HepG2 (cell line): ENCODE results near the gene METRNL. TPM values are rescaled to one million over a fixed set of nuclear protein-coding genes. Genes with fewer than 3 reads are reported as not detected.
A peak's percentile ranks its signal among the peaks of the same experiment; 100 is the strongest.

Source experiments
- AGO2 ChIP-seq: fragments of 200-400 bp; formaldehyde crosslinking; optimal IDR thresholded peaks from 2 replicates; pipeline ENCODE3; 2017; ENCODE audit warnings: mild to moderate bottlenecking, low read depth, low read length, moderate library complexity
- BRD4 ChIP-seq: sonication (generic); formaldehyde crosslinking; IDR thresholded peaks from 2 replicates; pipeline ENCODE4 v1.4.0; 2020; ENCODE audit warnings: missing genetic modification reagents
- CTCF ChIP-seq: sonication (generic); formaldehyde crosslinking; IDR thresholded peaks from 2 replicates; pipeline ENCODE4 v1.5.0; 2020; ENCODE audit warnings: mild to moderate bottlenecking, missing genetic modification reagents, moderate library complexity
- FOXK1 ChIP-seq: sonication (generic); formaldehyde crosslinking; IDR thresholded peaks from 2 replicates; pipeline ENCODE4 v1.4.0; 2020; ENCODE audit warnings: low read depth, missing genetic modification reagents, borderline replicate concordance
- HIVEP1 ChIP-seq: sonication (generic); formaldehyde crosslinking; IDR thresholded peaks from 2 replicates; pipeline ENCODE4 v1.4.0; 2020; ENCODE audit warnings: mild to moderate bottlenecking, missing genetic modification reagents
- IRF1 ChIP-seq: sonication (generic); formaldehyde crosslinking; IDR thresholded peaks from 2 replicates; pipeline ENCODE4 v1.4.0; 2020; ENCODE audit warnings: low read depth, mild to moderate bottlenecking, missing genetic modification reagents
- JUND ChIP-seq: sonication (generic); formaldehyde crosslinking; IDR thresholded peaks from 2 replicates; pipeline ENCODE4 v1.8.0; 2022; ENCODE audit warnings: mild to moderate bottlenecking, missing genetic modification reagents
- KLF16 ChIP-seq, 2 experiments: sonication (generic) in 1 of 2; formaldehyde crosslinking in 1 of 2; IDR thresholded peaks; 2 replicates each; pipeline versions ENCODE4 v1.6.1 to v1.8.0; 2016 to 2023; ENCODE audit warnings: missing genetic modification reagents in 2 of 2, missing compliant biosample characterization in 1 of 2
- MYNN ChIP-seq: sonication (generic); formaldehyde crosslinking; IDR thresholded peaks from 2 replicates; pipeline ENCODE4 v1.4.0; 2020; ENCODE audit warnings: mild to moderate bottlenecking, low read depth, missing genetic modification reagents
- NFAT5 ChIP-seq: sonication (generic); formaldehyde crosslinking; IDR thresholded peaks from 2 replicates; pipeline ENCODE4 v1.4.0; 2020; ENCODE audit warnings: missing genetic modification reagents
- RNF219 ChIP-seq: sonication (generic); formaldehyde crosslinking; IDR thresholded peaks from 2 replicates; pipeline ENCODE4 v1.5.0; 2020; ENCODE audit warnings: mild to moderate bottlenecking, missing genetic modification reagents
- THAP8 ChIP-seq: sonication (generic); formaldehyde crosslinking; IDR thresholded peaks from 2 replicates; pipeline ENCODE4 v1.5.1; 2020; ENCODE audit warnings: missing genetic modification reagents, mild to moderate bottlenecking, borderline replicate concordance
- ZNF138 ChIP-seq: sonication (generic); formaldehyde crosslinking; IDR thresholded peaks from 2 replicates; pipeline ENCODE4 v1.5.0; 2020; ENCODE audit warnings: mild to moderate bottlenecking, low read depth, missing genetic modification reagents
- ZNF207 ChIP-seq: fragments of 450-650 bp; IDR thresholded peaks from 2 replicates; pipeline ENCODE4 v1.6.1; 2016; ENCODE audit warnings: antibody characterized with exemption, borderline replicate concordance
- ZNF430 ChIP-seq: sonication (generic); formaldehyde crosslinking; IDR thresholded peaks from 2 replicates; pipeline ENCODE4 v1.9.0; 2021; ENCODE audit warnings: mild to moderate bottlenecking, missing genetic modification reagents
- ZNF496 ChIP-seq: sonication (generic); formaldehyde crosslinking; IDR thresholded peaks from 2 replicates; pipeline ENCODE4 v1.8.1; 2023; ENCODE audit warnings: mild to moderate bottlenecking, moderate library complexity, missing genetic modification reagents; ENCODE audit not compliant: insufficient replicate concordance
- ZNF530 ChIP-seq: sonication (generic); formaldehyde crosslinking; IDR thresholded peaks from 2 replicates; pipeline ENCODE4 v1.5.0; 2020; ENCODE audit warnings: low read depth, mild to moderate bottlenecking, missing genetic modification reagents
- ZNF576 ChIP-seq: sonication (generic); formaldehyde crosslinking; IDR thresholded peaks from 2 replicates; pipeline ENCODE4 v1.4.0; 2020; ENCODE audit warnings: mild to moderate bottlenecking, missing genetic modification reagents
- ZNF670 ChIP-seq: sonication (generic); formaldehyde crosslinking; IDR thresholded peaks from 2 replicates; pipeline ENCODE4 v1.8.0; 2022; ENCODE audit warnings: mild to moderate bottlenecking, missing genetic modification reagents, borderline replicate concordance
- ZNF672 ChIP-seq: sonication (generic); formaldehyde crosslinking; IDR thresholded peaks from 2 replicates; pipeline ENCODE4 v1.8.1; 2022; ENCODE audit warnings: missing genetic modification reagents
- polyA plus RNA-seq, 8 experiments: library from polyadenylated mRNA; depleted of rRNA in 3 of 8; stranded (reverse) in 7 of 8; unstranded in 1 of 8; fragments of >200 nt; fragmentation: Illumina TruSeq in 4 of 8; extraction: Trizol in 4 of 8; gene quantifications; 2 replicates each; pipeline versions ENCODE4 v1.2.1 to v1.2.3, GENCODE V29; 2011 to 2016; ENCODE audit warnings: low read depth in 4 of 8, missing spikeins in 1 of 8, mixed read lengths in 1 of 8; ENCODE audit not compliant: insufficient read depth in 1 of 8
- total RNA-seq, 5 experiments: library from RNA; depleted of rRNA; stranded (reverse); fragments of >200 nt; fragmentation: Illumina TruSeq; extraction: Trizol; gene quantifications; 2 replicates each; pipeline ENCODE4 v1.2.3, GENCODE V29; 2016; ENCODE audit warnings: low read depth in 1 of 5

METRNL gene
- total and polyA plus RNA-seq, 2 of the 13 experiments (the other 11 are each of a cell fraction or from before 2014, with no cell fraction given) = 0.66 to 0.84 TPM

GRCh38 chr17:83052241-83052564 is 27.2 kb upstream of the METRNL start (continued):
- TF ChIP-seq MYNN (CRISPR knock-in tag) (no peak), FOXK1 (CRISPR knock-in tag) (no peak), NFAT5 (CRISPR knock-in tag) (no peak), THAP8 (0 out of 2 replicates have a peak, but pooled peaks have one; percentile 24), JUND (CRISPR knock-in tag) (no peak), ZNF207 (no peak), ZNF670 (CRISPR knock-in tag) (no peak), ZNF138 (CRISPR knock-in tag) (peak; percentile 13; the same call in 1 of the 2 replicates), BRD4 (CRISPR knock-in tag) (no peak), AGO2 (no peak), ZNF530 (CRISPR knock-in tag) (no peak), ZNF576 (CRISPR knock-in tag) (no peak), KLF16 (CRISPR knock-in tag; IDR thresholded peaks at IDR 0.05) (no peak), HIVEP1 (peak; percentile 10; the same call in 1 of the 2 replicates), RNF219 (CRISPR knock-in tag) (no peak), ZNF430 (CRISPR knock-in tag) (no peak), ZNF672 (no peak), IRF1 (CRISPR knock-in tag) (no peak), ZNF496 (CRISPR knock-in tag) (no peak), CTCF (0 out of 2 replicates have a peak, but pooled peaks have one; percentile 1)
